K562 (cell line): ENCODE results near the gene COQ8B. TPM values are rescaled to one million over a fixed set of nuclear protein-coding genes. Genes with fewer than 3 reads are reported as not detected.

Experiments
- BHLHE40 ChIP-seq: IDR thresholded peaks from 2 replicates; pipeline ENCODE4 v1.6.1; 2011; ENCODE audit warnings: low read length, improper control_type of control experiment
- CREM ChIP-seq: IDR thresholded peaks from 2 replicates; pipeline ENCODE4 v1.6.1; 2014; ENCODE audit warnings: antibody characterized with exemption, low read depth
- DMBX1 ChIP-seq: fragments of 250-450 bp; sonication (Bioruptor Pico); IDR thresholded peaks from 2 replicates; pipeline ENCODE4 v1.8.0; 2022; ENCODE audit warnings: inconsistent platforms, mild to moderate bottlenecking, moderate library complexity, borderline replicate concordance
- FOXP1 ChIP-seq: sonication (generic); formaldehyde crosslinking; IDR thresholded peaks from 2 replicates; pipeline ENCODE4 v1.8.0; 2022; ENCODE audit warnings: mild to moderate bottlenecking, missing genetic modification reagents
- KLF6 ChIP-seq: fragments of 250-450 bp; sonication (Bioruptor Pico); IDR thresholded peaks from 2 replicates; pipeline ENCODE4 v1.4.0; 2020; ENCODE audit warnings: mild to moderate bottlenecking, moderate library complexity, borderline replicate concordance
- MAZ ChIP-seq, 2 experiments: fragments of 450-650 bp in 1 of 2; sonication (generic) in 1 of 2; formaldehyde crosslinking; IDR thresholded peaks in 1 of 2; conservative IDR thresholded peaks in 1 of 2; 2 replicates each; pipeline versions ENCODE4 v1.4.0 to v1.5.0; 2020; ENCODE audit warnings: mild to moderate bottlenecking in 1 of 2, missing genetic modification reagents in 1 of 2
- POLR2AphosphoS5 ChIP-seq: IDR thresholded peaks from 2 replicates; pipeline ENCODE4 v1.6.1; 2011; ENCODE audit warnings: mild to moderate bottlenecking, low read depth, low read length, moderate library complexity; ENCODE audit not compliant: control insufficient read depth, insufficient read depth
- RB1 ChIP-seq: fragments of 450-650 bp; IDR thresholded peaks from 2 replicates; pipeline ENCODE4 v1.6.1; 2017; ENCODE audit warnings: low read depth, mild to moderate bottlenecking
- RNF2 ChIP-seq: sonication (generic); IDR thresholded peaks from 2 replicates; pipeline ENCODE4 v1.6.1; 2016
- SREBF1 ChIP-seq: fragments of 150-350 bp; IDR thresholded peaks from 2 replicates; pipeline ENCODE4 v1.6.1; 2014; ENCODE audit warnings: antibody characterized with exemption, low read depth, low read length, borderline replicate concordance
- TAF7 ChIP-seq: fragments of 450-650 bp; IDR thresholded peaks from 2 replicates; pipeline ENCODE4 v1.6.1; 2016; ENCODE audit warnings: missing genetic modification characterization, missing compliant biosample characterization
- TEAD1 ChIP-seq, 2 experiments: fragments of 450-650 bp in 1 of 2; sonication (generic) in 1 of 2; formaldehyde crosslinking; IDR thresholded peaks; 2 replicates each; pipeline versions ENCODE4 v1.4.0 to v1.8.0; 2020 to 2022; ENCODE audit warnings: mild to moderate bottlenecking in 2 of 2, missing genetic modification reagents in 1 of 2
- ZNF444 ChIP-seq: fragments of 250-450 bp; sonication (Bioruptor Pico); IDR thresholded peaks from 2 replicates; pipeline ENCODE4 v1.4.0; 2020; ENCODE audit warnings: mild to moderate bottlenecking, moderate library complexity
- ZNF707 ChIP-seq: fragments of 250-450 bp; sonication (Bioruptor Pico); conservative IDR thresholded peaks from 2 replicates; pipeline ENCODE4 v1.8.0; 2022; ENCODE audit warnings: inconsistent platforms, mild to moderate bottlenecking, moderate library complexity
- polyA plus RNA-seq, 8 experiments: library from polyadenylated mRNA; depleted of rRNA in 4 of 8; stranded (reverse) in 5 of 8; unstranded in 3 of 8; fragments of >200 nt; fragmentation: Nextera tagmentation in 2 of 8; fragmentation: Illumina TruSeq in 1 of 8; extraction: Ambion mirVana in 2 of 8; extraction: Trizol in 1 of 8; gene quantifications; 2 replicates each; pipeline versions ENCODE4 v1.2.1 to v1.2.3, GENCODE V29; 2011 to 2014; ENCODE audit warnings: inconsistent platforms in 1 of 8, missing spikeins in 1 of 8
- total RNA-seq, 7 experiments: library from RNA; depleted of rRNA in 6 of 7; stranded (reverse); fragments of >200 nt in 6 of 7; fragmentation: Illumina TruSeq in 2 of 7; extraction: Trizol in 2 of 7; gene quantifications; 2 replicates each; pipeline versions ENCODE4 v1.2.1 to v1.2.3, GENCODE V29; 2011 to 2021; ENCODE audit warnings: low replicate concordance in 1 of 7
- TF ChIP-seq, protein P1 (sequence below): sonication (generic); formaldehyde crosslinking; IDR thresholded peaks from 2 replicates; pipeline ENCODE4 v1.8.0; 2022; ENCODE audit warnings: missing genetic modification reagents, mild to moderate bottlenecking, moderate library complexity, borderline replicate concordance
- TF ChIP-seq, protein P2 (sequence below), 3 experiments: IDR thresholded peaks in 2 of 3; conservative IDR thresholded peaks in 1 of 3; 2 replicates each; pipeline ENCODE4 v1.5.1; 2011 to 2012; ENCODE audit warnings: low read length in 3 of 3, mild to moderate bottlenecking in 3 of 3, control low read depth in 2 of 3, improper control_type of control experiment in 1 of 3, inconsistent platforms in 1 of 3, low read depth in 1 of 3, mixed read lengths in 1 of 3, moderate library complexity in 1 of 3; ENCODE audit not compliant: insufficient read depth in 2 of 3
- TF ChIP-seq, protein P3 (sequence below): sonication (generic); formaldehyde crosslinking; IDR thresholded peaks from 2 replicates; pipeline ENCODE4 v1.8.0; 2022; ENCODE audit warnings: mild to moderate bottlenecking, low read depth, missing genetic modification reagents
- TF ChIP-seq, protein P4 (sequence below), 3 experiments: fragments of 200-800 bp in 1 of 3; sonication (Bioruptor generic) in 1 of 3; sonication (generic) in 1 of 3; formaldehyde crosslinking in 1 of 3; IDR thresholded peaks; 2 replicates each; pipeline versions ENCODE4 v1.6.1 to v1.8.0; 2016 to 2022; ENCODE audit warnings: mild to moderate bottlenecking in 2 of 3, missing compliant biosample characterization in 2 of 3, missing genetic modification characterization in 2 of 3, missing genetic modification reagents in 1 of 3
- TF ChIP-seq, protein P5 (sequence below): sonication (generic); formaldehyde crosslinking; IDR thresholded peaks from 2 replicates; pipeline ENCODE4 v1.8.1; 2023; ENCODE audit warnings: mild to moderate bottlenecking, missing genetic modification reagents

Gene COQ8B
- total and polyA plus RNA-seq, 9 of the 15 experiments (the other 6 are each of a cell fraction or from before 2014, with no cell fraction given) = 0.41 to 32.3 (median 12.9) TPM

DNA sequence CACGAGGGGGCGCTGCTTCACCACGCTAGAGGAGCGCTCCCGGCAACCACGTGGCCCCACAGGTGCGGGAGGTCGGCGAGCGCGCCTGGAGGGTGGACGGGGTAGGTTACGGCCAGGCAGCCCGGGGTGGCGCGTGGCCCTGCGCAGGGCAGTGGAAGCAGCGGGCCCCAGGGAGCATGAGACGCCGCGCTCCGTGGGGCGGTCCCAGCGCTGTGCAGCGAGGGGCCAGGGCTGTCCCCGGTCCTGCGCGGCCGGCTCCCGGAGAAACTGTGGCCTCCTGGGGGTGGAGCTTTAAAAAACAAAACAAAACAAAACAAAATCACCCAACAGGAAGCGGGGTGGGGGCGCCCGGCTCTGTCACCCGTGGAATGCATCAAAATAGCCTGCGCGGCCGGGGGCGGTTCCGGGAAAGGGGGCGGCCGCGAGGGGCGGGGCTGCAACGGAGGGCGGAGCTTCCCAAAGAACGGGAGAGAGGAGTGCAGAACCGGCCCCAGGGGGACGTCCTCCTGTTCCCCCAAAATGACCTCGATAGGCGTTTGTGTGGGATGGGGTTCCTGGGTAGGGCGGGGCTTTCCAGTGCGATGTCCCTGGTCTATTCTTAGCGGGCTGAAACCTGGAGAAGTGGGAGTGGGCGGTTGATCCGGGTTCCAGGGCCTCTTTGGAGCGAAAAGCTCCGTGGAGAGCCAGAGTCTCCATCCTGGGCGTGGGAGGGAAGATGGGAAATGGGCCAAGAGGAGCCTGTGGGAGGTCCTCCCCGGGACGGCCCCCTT is 53.6 kb downstream of the COQ8B start (continued):
- TF ChIP-seq, protein P1, sequence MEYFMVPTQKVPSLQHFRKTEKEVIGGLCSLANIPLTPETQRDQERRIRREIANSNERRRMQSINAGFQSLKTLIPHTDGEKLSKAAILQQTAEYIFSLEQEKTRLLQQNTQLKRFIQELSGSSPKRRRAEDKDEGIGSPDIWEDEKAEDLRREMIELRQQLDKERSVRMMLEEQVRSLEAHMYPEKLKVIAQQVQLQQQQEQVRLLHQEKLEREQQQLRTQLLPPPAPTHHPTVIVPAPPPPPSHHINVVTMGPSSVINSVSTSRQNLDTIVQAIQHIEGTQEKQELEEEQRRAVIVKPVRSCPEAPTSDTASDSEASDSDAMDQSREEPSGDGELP (CRISPR knock-in tag) = peak; percentile 92
- TF ChIP-seq RNF2 (peak; percentile 56; the same call in 1 of the 2 replicates), SREBF1 (no peak), DMBX1 (CRISPR knock-in tag) (no peak), CREM (peak; percentile 48), RB1 (peak; percentile 99), POLR2AphosphoS5 (peak; percentile 29; the same call in 1 of the 2 replicates), MAZ (CRISPR knock-in tag; conservative IDR thresholded peaks at IDR 0.05 in 1 of 2, IDR thresholded peaks at IDR 0.05 in 1 of 2) (peak; percentile 73 to 86), TEAD1 (CRISPR knock-in tag; IDR thresholded peaks at IDR 0.05) (peak in 1 of 2 experiments; percentile 84; a peak in 1 of 4 replicates), ZNF707 (CRISPR knock-in tag) (no peak), ZNF444 (CRISPR knock-in tag) (no peak), KLF6 (CRISPR knock-in tag) (no peak), FOXP1 (CRISPR knock-in tag) (peak; percentile 90), BHLHE40 (0 out of 2 replicates have a peak, but pooled peaks have one; percentile 21), TAF7 (tag) (no peak)
- TF ChIP-seq, protein P2, sequence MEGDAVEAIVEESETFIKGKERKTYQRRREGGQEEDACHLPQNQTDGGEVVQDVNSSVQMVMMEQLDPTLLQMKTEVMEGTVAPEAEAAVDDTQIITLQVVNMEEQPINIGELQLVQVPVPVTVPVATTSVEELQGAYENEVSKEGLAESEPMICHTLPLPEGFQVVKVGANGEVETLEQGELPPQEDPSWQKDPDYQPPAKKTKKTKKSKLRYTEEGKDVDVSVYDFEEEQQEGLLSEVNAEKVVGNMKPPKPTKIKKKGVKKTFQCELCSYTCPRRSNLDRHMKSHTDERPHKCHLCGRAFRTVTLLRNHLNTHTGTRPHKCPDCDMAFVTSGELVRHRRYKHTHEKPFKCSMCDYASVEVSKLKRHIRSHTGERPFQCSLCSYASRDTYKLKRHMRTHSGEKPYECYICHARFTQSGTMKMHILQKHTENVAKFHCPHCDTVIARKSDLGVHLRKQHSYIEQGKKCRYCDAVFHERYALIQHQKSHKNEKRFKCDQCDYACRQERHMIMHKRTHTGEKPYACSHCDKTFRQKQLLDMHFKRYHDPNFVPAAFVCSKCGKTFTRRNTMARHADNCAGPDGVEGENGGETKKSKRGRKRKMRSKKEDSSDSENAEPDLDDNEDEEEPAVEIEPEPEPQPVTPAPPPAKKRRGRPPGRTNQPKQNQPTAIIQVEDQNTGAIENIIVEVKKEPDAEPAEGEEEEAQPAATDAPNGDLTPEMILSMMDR (IDR thresholded peaks at IDR 0.05 in 2 of 3, conservative IDR thresholded peaks at IDR 0.05 in 1 of 3; ENCODE audit: insufficient read depth in 2 of 3, low read depth in 1 of 3, low read length in 3 of 3) = peak in 2 of 3 experiments; percentile 94 to 96; a peak in 2 of 6 replicates
- TF ChIP-seq, protein P3, sequence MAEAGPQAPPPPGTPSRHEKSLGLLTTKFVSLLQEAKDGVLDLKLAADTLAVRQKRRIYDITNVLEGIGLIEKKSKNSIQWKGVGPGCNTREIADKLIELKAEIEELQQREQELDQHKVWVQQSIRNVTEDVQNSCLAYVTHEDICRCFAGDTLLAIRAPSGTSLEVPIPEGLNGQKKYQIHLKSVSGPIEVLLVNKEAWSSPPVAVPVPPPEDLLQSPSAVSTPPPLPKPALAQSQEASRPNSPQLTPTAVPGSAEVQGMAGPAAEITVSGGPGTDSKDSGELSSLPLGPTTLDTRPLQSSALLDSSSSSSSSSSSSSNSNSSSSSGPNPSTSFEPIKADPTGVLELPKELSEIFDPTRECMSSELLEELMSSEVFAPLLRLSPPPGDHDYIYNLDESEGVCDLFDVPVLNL (CRISPR knock-in tag) = peak; percentile 67; the same call in 1 of the 2 replicates
- TF ChIP-seq, protein P4, sequence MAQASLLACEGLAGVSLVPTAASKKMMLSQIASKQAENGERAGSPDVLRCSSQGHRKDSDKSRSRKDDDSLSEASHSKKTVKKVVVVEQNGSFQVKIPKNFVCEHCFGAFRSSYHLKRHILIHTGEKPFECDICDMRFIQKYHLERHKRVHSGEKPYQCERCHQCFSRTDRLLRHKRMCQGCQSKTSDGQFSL (CRISPR knock-in tag; IDR thresholded peaks at IDR 0.05) = peak; percentile 85
- TF ChIP-seq, protein P4 (tag; IDR thresholded peaks at IDR 0.05) = no peak
- TF ChIP-seq, protein P5, sequence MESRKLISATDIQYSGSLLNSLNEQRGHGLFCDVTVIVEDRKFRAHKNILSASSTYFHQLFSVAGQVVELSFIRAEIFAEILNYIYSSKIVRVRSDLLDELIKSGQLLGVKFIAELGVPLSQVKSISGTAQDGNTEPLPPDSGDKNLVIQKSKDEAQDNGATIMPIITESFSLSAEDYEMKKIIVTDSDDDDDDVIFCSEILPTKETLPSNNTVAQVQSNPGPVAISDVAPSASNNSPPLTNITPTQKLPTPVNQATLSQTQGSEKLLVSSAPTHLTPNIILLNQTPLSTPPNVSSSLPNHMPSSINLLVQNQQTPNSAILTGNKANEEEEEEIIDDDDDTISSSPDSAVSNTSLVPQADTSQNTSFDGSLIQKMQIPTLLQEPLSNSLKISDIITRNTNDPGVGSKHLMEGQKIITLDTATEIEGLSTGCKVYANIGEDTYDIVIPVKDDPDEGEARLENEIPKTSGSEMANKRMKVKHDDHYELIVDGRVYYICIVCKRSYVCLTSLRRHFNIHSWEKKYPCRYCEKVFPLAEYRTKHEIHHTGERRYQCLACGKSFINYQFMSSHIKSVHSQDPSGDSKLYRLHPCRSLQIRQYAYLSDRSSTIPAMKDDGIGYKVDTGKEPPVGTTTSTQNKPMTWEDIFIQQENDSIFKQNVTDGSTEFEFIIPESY (CRISPR knock-in tag) = peak; percentile 88
